Left ventricle myocardium inferior (tissue), 1 donor: Measurements from ENCODE around the gene PPP2R5A. TPM values are rescaled to one million over a fixed set of nuclear protein-coding genes. Genes with fewer than 3 reads are reported as not detected.

Experiments used
- DNase-seq: peaks from one replicate; pipeline ENCODE4 v3.0.0-alpha.2; 2020
- H3K27ac ChIP-seq: fragments of 200-600 bp; replicated peaks from 2 replicates; pipeline ENCODE4 v1.8.0; 2021
- H3K27me3 ChIP-seq: fragments of 200-600 bp; 2 replicates; pipeline ENCODE4 v1.8.0; 2021; ENCODE audit warnings: low read depth
- H3K36me3 ChIP-seq: fragments of 200-600 bp; 2 replicates; pipeline ENCODE4 v1.8.0; 2021
- H3K4me1 ChIP-seq: fragments of 200-600 bp; 2 replicates; pipeline ENCODE4 v1.8.0; 2021
- H3K4me3 ChIP-seq: fragments of 200-600 bp; 2 replicates; pipeline ENCODE4 v1.8.0; 2021; ENCODE audit warnings: mild to moderate bottlenecking, moderate library complexity
- H3K9me3 ChIP-seq: fragments of 200-600 bp; replicated peaks from 2 replicates; pipeline ENCODE4 v1.8.0; 2021
- intact Hi-C: fragments of 100-400 bp; cut with micrococcal nuclease; formaldehyde crosslinking; loops from one replicate; pipeline ENCODE4 v1.11.0; 2022
- total RNA-seq: library from RNA; stranded (reverse); fragmentation: NEBNext Ultra II Directional; extraction: Animal tissue kit (Norgen Biotek cat#: 25700); gene quantifications from one replicate; pipeline ENCODE4 v1.2.1, GENCODE V29; 2021
- TF ChIP-seq, protein P1 (sequence below): fragments of 200-600 bp; IDR thresholded peaks from 2 replicates; pipeline ENCODE4 v1.8.0; 2021; ENCODE audit warnings: antibody characterized with exemption, mild to moderate bottlenecking, borderline replicate concordance
- donor health status: DM: no; HTN: yes; CAD: no; lungs with severe emphysema.

PPP2R5A gene
- total RNA-seq, 1 donor from 2014 or later: 69.3 TPM

DNA sequence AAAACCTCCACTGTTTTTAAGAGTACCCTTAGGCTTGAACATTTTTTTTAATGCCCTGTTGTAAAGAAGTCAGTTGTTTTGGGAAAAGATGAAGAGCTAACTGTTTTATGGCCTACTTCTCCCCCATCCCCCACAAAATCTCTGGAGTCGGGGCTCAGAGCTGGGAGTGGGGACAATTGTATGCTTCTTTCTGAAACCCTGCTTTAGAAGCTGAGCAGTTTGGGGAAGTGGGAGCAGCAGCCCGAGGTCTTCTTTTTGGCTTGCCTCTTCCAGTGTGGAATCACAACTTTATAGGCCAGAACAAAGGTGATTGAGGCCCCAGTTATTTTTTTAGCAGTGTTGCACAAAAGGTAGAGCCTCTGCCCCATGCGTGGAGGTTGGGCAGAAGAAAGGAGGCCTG, 25.2 kb downstream of the PPP2R5A start:
- no peak overlapping the region for H3K4me3 ChIP-seq
- DNase-seq: no peak

DNA sequence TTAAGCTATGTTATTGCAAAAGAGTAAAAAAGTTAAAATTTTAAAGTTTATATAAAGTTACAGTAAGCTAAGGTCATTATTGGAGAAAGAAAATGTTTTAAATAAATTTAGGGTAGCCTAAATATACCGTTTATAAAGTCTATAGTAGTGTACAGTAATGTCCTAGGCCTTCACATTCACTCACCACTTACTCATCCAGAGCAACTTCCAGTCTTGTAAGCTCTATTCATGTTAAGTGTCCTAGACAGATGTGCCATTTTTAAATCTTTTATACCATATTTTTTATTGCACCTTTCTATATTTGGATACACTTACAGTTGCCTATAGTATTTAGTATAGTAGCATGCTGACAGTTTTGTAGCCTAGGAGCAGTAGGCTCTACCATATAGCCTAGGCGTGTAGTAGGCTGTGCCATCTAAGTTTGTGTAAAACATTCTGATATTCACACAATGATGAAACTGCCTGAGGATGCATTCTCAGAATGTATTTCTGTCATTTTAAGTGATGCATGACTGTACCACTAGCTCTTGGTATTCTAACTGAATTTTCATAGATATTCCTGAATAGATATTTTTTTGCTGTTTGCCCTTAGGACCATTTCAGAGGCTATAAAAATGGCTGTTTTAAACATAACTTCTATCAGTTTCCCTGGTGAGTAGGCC, 26.8 kb downstream of the PPP2R5A start:
- H3K9me3 ChIP-seq: peaks cover 13% of the 10 kb centered on the region
- H3K27me3 ChIP-seq: no peaks in the 10 kb centered on the region
- no peak for DNase-seq
- no peak overlapping the region for H3K27ac ChIP-seq
- no peak overlapping the region for H3K4me3 ChIP-seq
- peaks cover 3% of the 10 kb centered on the region for H3K36me3 ChIP-seq
- intact Hi-C loops: no loop called here
- TF ChIP-seq, protein P1, sequence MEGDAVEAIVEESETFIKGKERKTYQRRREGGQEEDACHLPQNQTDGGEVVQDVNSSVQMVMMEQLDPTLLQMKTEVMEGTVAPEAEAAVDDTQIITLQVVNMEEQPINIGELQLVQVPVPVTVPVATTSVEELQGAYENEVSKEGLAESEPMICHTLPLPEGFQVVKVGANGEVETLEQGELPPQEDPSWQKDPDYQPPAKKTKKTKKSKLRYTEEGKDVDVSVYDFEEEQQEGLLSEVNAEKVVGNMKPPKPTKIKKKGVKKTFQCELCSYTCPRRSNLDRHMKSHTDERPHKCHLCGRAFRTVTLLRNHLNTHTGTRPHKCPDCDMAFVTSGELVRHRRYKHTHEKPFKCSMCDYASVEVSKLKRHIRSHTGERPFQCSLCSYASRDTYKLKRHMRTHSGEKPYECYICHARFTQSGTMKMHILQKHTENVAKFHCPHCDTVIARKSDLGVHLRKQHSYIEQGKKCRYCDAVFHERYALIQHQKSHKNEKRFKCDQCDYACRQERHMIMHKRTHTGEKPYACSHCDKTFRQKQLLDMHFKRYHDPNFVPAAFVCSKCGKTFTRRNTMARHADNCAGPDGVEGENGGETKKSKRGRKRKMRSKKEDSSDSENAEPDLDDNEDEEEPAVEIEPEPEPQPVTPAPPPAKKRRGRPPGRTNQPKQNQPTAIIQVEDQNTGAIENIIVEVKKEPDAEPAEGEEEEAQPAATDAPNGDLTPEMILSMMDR: no peak
- peaks cover 91% of the 10 kb centered on the region for H3K4me1 ChIP-seq

More for the DNA sequence above, 25.2 kb downstream of the PPP2R5A start:
- H3K27me3 ChIP-seq: no peaks in the 10 kb centered on the region
- peaks cover 3% of the 10 kb centered on the region for H3K36me3 ChIP-seq
- TF ChIP-seq, protein P1: no peak
- H3K9me3 ChIP-seq: peaks cover 17% of the 10 kb centered on the region
- no peak overlapping the region for H3K27ac ChIP-seq
- peaks cover 90% of the 10 kb centered on the region for H3K4me1 ChIP-seq
- intact Hi-C loops: no loop called here

DNA sequence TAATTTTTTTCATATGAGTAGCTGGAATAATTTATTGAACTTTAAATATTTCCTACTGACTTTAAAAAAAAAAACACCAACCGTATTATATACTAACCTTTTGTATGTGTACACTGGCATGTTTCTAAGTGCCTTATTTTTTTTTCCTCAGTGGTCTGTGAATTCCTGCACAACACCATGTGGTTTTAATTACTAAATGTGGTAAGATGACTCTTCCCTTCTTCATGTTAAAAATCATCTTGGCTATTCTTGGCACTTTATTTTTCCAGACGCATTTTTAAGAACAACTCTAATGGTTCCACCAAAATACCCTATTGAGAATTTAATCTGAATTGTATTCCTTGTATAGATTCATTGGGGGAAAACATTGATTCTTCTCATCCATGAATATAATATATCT, 28.4 kb downstream of the PPP2R5A start:
- peaks cover 13% of the 10 kb centered on the region for H3K9me3 ChIP-seq
- H3K27ac ChIP-seq: no peak overlapping the region
- intact Hi-C loops: no loop called here
- no peak overlapping the region for H3K4me3 ChIP-seq
- no peaks in the 10 kb centered on the region for H3K27me3 ChIP-seq
- no peak for DNase-seq
- TF ChIP-seq, protein P1: no peak
- peaks cover 92% of the 10 kb centered on the region for H3K4me1 ChIP-seq
- no peaks in the 10 kb centered on the region for H3K36me3 ChIP-seq

DNA sequence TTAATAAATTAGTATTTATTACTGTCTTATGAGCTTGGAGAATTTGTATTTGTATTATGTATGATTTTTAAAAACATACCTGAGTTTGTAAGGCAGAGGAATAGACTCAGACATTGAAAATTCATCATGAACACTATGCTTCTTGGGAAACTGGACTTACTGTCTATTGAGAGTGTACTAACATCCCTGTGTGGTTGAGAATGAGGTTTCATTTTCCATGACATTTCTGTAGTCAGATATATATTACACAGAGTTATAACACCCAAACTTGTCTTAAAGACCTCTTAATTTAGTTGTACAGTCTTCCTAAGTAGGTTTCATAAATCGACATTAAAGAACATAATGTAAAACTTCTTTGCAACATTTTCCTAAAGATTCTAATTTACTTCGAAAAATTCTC, 30.0 kb downstream of the PPP2R5A start:
- Histone ChIP-seq H3K4me1 (peaks cover 89% of the 10 kb centered on the region), H3K27ac (no peak overlapping the region), H3K4me3 (no peak overlapping the region), H3K27me3 (no peaks in the 10 kb centered on the region), H3K36me3 (no peaks in the 10 kb centered on the region), H3K9me3 (peaks cover 13% of the 10 kb centered on the region)
- intact Hi-C loops: no loop called here
- TF ChIP-seq, protein P1: no peak
- DNase-seq: no peak

DNA sequence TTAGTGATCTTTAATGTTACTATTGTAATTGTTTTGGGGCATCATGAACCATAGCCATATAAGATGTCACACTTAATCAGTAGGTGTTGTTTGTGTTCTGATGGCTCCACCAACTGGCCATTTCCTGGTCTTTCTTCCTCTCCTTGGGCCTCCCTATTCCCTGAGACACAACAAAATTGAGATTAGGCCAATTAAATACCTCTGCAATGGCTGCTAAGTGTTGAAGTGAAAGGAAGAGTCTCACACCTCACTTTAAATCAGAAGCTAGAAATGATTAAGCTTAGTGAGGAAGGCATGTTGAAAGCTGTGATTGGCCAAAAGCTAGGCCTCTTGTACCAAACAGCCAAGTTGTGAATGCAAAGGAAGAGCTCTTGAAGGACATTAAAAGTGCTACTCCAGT, 30.7 kb downstream of the PPP2R5A start:
- Histone ChIP-seq H3K27me3 (no peaks in the 10 kb centered on the region), H3K9me3 (peaks cover 13% of the 10 kb centered on the region), H3K27ac (peak overlapping the region; percentile 25), H3K4me1 (peaks cover 82% of the 10 kb centered on the region), H3K4me3 (no peak overlapping the region), H3K36me3 (no peaks in the 10 kb centered on the region)
- no peak for DNase-seq
- TF ChIP-seq, protein P1: peak; percentile 35
- intact Hi-C loops: no loop called here
